Lower leg skin (tissue), 3 donors: Measurements from ENCODE around the gene WBP2.
A peak's percentile ranks its signal among the peaks of the same experiment; 100 is the strongest.

Experiments used
- POLR2A ChIP-seq, 2 donors: fragments of 450-650 bp; IDR thresholded peaks; one replicate each; pipeline ENCODE4 v1.6.1; 2016 to 2017; ENCODE audit warnings: antibody characterized with exemption in 2 of 2, mild to moderate bottlenecking in 1 of 2, moderate library complexity in 1 of 2
- TF ChIP-seq, protein P1 (sequence below), 3 donors: fragments of 450-650 bp; IDR thresholded peaks; one replicate each; pipeline ENCODE4 v1.5.1; 2016; ENCODE audit warnings: antibody characterized with exemption in 3 of 3, mild to moderate bottlenecking in 3 of 3, moderate library complexity in 2 of 3

DNA sequence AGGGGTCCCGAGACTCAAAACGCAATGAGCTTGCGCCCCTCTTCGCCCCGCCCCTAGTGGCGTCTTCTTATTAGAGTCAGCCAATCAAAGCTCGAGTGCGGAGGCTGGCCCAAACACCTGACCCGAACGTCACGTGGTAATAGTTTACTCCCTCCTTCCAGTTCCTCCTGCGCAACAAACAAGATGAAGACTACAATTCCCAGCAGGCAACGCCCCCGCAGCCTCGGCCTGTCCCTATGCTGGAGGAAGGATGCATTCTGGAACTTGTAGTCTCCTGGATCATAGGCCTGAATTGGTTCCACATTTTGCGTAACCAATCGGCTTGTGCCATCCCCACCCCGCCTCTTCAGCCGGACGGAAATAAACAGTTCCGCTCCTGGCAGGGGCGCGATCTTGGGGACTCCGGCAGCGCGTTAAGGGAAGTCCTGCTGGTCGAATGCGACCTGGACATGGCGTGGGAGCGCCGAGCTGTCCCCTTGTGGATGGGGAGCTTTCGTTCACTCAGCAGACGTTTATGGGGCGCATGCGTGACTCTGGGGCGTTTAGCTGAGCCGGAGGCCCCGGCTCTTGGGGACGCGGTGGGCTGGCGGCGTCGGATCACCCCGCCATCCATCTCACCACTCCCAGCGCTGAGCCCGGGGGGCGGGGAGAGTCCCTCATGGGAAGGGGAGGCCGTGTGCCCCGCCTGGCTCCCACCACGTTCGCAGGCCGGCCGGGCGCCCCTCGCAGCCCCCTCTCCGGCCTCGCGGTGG, at the start of gene WBP2:
- TF ChIP-seq POLR2A (IDR thresholded peaks at IDR 0.05): peak in 1 of 2 donors; percentile 97
- TF ChIP-seq, protein P1, sequence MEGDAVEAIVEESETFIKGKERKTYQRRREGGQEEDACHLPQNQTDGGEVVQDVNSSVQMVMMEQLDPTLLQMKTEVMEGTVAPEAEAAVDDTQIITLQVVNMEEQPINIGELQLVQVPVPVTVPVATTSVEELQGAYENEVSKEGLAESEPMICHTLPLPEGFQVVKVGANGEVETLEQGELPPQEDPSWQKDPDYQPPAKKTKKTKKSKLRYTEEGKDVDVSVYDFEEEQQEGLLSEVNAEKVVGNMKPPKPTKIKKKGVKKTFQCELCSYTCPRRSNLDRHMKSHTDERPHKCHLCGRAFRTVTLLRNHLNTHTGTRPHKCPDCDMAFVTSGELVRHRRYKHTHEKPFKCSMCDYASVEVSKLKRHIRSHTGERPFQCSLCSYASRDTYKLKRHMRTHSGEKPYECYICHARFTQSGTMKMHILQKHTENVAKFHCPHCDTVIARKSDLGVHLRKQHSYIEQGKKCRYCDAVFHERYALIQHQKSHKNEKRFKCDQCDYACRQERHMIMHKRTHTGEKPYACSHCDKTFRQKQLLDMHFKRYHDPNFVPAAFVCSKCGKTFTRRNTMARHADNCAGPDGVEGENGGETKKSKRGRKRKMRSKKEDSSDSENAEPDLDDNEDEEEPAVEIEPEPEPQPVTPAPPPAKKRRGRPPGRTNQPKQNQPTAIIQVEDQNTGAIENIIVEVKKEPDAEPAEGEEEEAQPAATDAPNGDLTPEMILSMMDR (IDR thresholded peaks at IDR 0.05): no peak
